ENCODE data around the gene MGLL. TPM values are rescaled to one million over a fixed set of nuclear protein-coding genes. Genes with fewer than 3 reads are reported as not detected.
"Not testable (repeated sequence)": the region's sequence is repeated elsewhere in the genome, so short reads cannot be mapped to it uniquely, and the experiment has no call there.

Gene MGLL
- total and polyA plus RNA-seq, 4 donors, result 67.0 to 182 (median 78.2) TPM

- WGBS, 2 donors, result 95% methylated on average over 10 of the region's 10 CpGs
- no peaks in the 10 kb centered on the region for H3K4me1 ChIP-seq (ENCODE audit: control insufficient read depth in 5 of 5, insufficient read depth in 5 of 5, low read length in 5 of 5)
- no peak overlapping the region for H3K9ac ChIP-seq (ENCODE audit: insufficient read depth in 1 of 2, low read length in 2 of 2)
- H3K36me3 ChIP-seq (ENCODE audit: control insufficient read depth in 4 of 4, insufficient read depth in 4 of 4, low read length in 4 of 4), result no peaks in the 10 kb centered on the region
- no peak overlapping the region for H3K4me3 ChIP-seq
- no peak overlapping the region for H3K27ac ChIP-seq (ENCODE audit: low read depth in 1 of 2, low read length in 1 of 2)
- TF ChIP-seq CTCF (IDR thresholded peaks at IDR 0.05; ENCODE audit: control extremely low read depth, extremely low read depth), result no peak
- ATAC-seq (ENCODE audit: insufficient read depth, low FRiP score) (no peak), DNase-seq (no peak)
- no peaks in the 10 kb centered on the region for H3K9me3 ChIP-seq (ENCODE audit: control insufficient read depth in 4 of 4, insufficient read depth in 3 of 4, low read length in 3 of 4)
- H3K27me3 ChIP-seq (ENCODE audit: control insufficient read depth in 3 of 3, insufficient read depth in 3 of 3, low read length in 2 of 3), result no peaks in the 10 kb centered on the region
These were observed 161.6 kb downstream of the MGLL start for GRCh38 chr3:127660621-127661251.

- Histone ChIP-seq H3K9ac (ENCODE audit: insufficient read depth in 1 of 2, low read length in 2 of 2) (no peak overlapping the region), H3K27ac (ENCODE audit: low read depth in 1 of 2, low read length in 1 of 2) (no peak overlapping the region), H3K9me3 (ENCODE audit: control insufficient read depth in 4 of 4, insufficient read depth in 3 of 4, low read length in 3 of 4) (no peaks in the 10 kb centered on the region), H3K36me3 (ENCODE audit: control insufficient read depth in 4 of 4, insufficient read depth in 4 of 4, low read length in 4 of 4) (no peaks in the 10 kb centered on the region), H3K4me1 (ENCODE audit: control insufficient read depth in 5 of 5, insufficient read depth in 5 of 5, low read length in 5 of 5) (no peaks in the 10 kb centered on the region), H3K4me3 (no peak overlapping the region), H3K27me3 (ENCODE audit: control insufficient read depth in 3 of 3, insufficient read depth in 3 of 3, low read length in 2 of 3) (no peaks in the 10 kb centered on the region)
- ATAC-seq (ENCODE audit: insufficient read depth, low FRiP score) (no peak), DNase-seq (no peak)
- WGBS, 2 donors, result 69 to 90% methylated on average over 1 of the region's 1 CpG
- TF ChIP-seq CTCF (IDR thresholded peaks at IDR 0.05; ENCODE audit: control extremely low read depth, extremely low read depth), result no peak
These were observed 164.1 kb downstream of the MGLL start for GRCh38 chr3:127658234-127658633.

- DNase-seq (no peak), ATAC-seq (ENCODE audit: insufficient read depth, low FRiP score) (no peak)
- H3K9ac ChIP-seq (ENCODE audit: insufficient read depth in 1 of 2, low read length in 2 of 2), result no peak overlapping the region
- H3K9me3 ChIP-seq (ENCODE audit: control insufficient read depth in 4 of 4, insufficient read depth in 3 of 4, low read length in 3 of 4), result no peaks in the 10 kb centered on the region
- H3K27ac ChIP-seq (ENCODE audit: low read depth in 1 of 2, low read length in 1 of 2), result no peak overlapping the region
- WGBS, 2 donors, result 94 to 96% methylated on average over 8 of the region's 8 CpGs
- H3K4me1 ChIP-seq (ENCODE audit: control insufficient read depth in 5 of 5, insufficient read depth in 5 of 5, low read length in 5 of 5), result peaks cover 0 to 3% (median 0%) of the 10 kb centered on the region in 5 donors
- no peak for TF ChIP-seq CTCF (IDR thresholded peaks at IDR 0.05; ENCODE audit: control extremely low read depth, extremely low read depth)
- no peaks in the 10 kb centered on the region for H3K27me3 ChIP-seq (ENCODE audit: control insufficient read depth in 3 of 3, insufficient read depth in 3 of 3, low read length in 2 of 3)
- no peak overlapping the region for H3K4me3 ChIP-seq
- no peaks in the 10 kb centered on the region for H3K36me3 ChIP-seq (ENCODE audit: control insufficient read depth in 4 of 4, insufficient read depth in 4 of 4, low read length in 4 of 4)
These were observed 165.4 kb downstream of the MGLL start for GRCh38 chr3:127656906-127657305.

- no peak for ATAC-seq (ENCODE audit: insufficient read depth, low FRiP score)
- 83 to 84% methylated on average over 3 of the region's 3 CpGs for WGBS, 2 donors
- no peak overlapping the region for H3K27ac ChIP-seq (ENCODE audit: low read depth in 1 of 2, low read length in 1 of 2)
These were observed 166.7 kb downstream of the MGLL start for GRCh38 chr3:127655641-127656040.

GRCh38 chr3:127654993-127655392 lies 167.3 kb downstream of the MGLL start:
- H3K9me3 ChIP-seq (ENCODE audit: control insufficient read depth in 4 of 4, insufficient read depth in 3 of 4, low read length in 3 of 4); DNase-seq; H3K4me3 ChIP-seq; H3K27me3 ChIP-seq (ENCODE audit: control insufficient read depth in 3 of 3, insufficient read depth in 3 of 3, low read length in 2 of 3); H3K27ac ChIP-seq (ENCODE audit: low read depth in 1 of 2, low read length in 1 of 2); H3K4me1 ChIP-seq (ENCODE audit: control insufficient read depth in 5 of 5, insufficient read depth in 5 of 5, low read length in 5 of 5); ATAC-seq (ENCODE audit: insufficient read depth, low FRiP score); H3K36me3 ChIP-seq (ENCODE audit: control insufficient read depth in 4 of 4, insufficient read depth in 4 of 4, low read length in 4 of 4); H3K9ac ChIP-seq (ENCODE audit: insufficient read depth in 1 of 2, low read length in 2 of 2): not testable (repeated sequence)
- 93 to 94% methylated on average over 6 of the region's 6 CpGs for WGBS, 2 donors

More at GRCh38 chr3:127655641-127656040, 166.7 kb downstream of the MGLL start:
- TF ChIP-seq CTCF (IDR thresholded peaks at IDR 0.05; ENCODE audit: control extremely low read depth, extremely low read depth), result no peak
- Histone ChIP-seq H3K36me3 (ENCODE audit: control insufficient read depth in 4 of 4, insufficient read depth in 4 of 4, low read length in 4 of 4) (no peaks in the 10 kb centered on the region), H3K9ac (ENCODE audit: insufficient read depth in 1 of 2, low read length in 2 of 2) (peak overlapping the region in 1 of 2 donors; percentile 39), H3K27me3 (ENCODE audit: control insufficient read depth in 3 of 3, insufficient read depth in 3 of 3, low read length in 2 of 3) (no peaks in the 10 kb centered on the region), H3K9me3 (ENCODE audit: control insufficient read depth in 4 of 4, insufficient read depth in 3 of 4, low read length in 3 of 4) (no peaks in the 10 kb centered on the region), H3K4me1 (ENCODE audit: control insufficient read depth in 5 of 5, insufficient read depth in 5 of 5, low read length in 5 of 5) (peaks cover 0 to 3% (median 0%) of the 10 kb centered on the region in 5 donors), H3K4me3 (no peak overlapping the region)
- no peak for DNase-seq

Measured in lung (tissue), 12 donors.